Amygdala (tissue), 56 donors: ENCODE data around the gene TGFB1.
"Not testable (repeated sequence)": the region's sequence is repeated elsewhere in the genome, so short reads cannot be mapped to it uniquely, and the experiment has no call there.

Experiments used
- DNase-seq, 56 donors: peaks; one replicate each; lab custom pipeline; 2025; lab: John Stamatoyannopoulos, UW

TGFB1 gene

DNA sequence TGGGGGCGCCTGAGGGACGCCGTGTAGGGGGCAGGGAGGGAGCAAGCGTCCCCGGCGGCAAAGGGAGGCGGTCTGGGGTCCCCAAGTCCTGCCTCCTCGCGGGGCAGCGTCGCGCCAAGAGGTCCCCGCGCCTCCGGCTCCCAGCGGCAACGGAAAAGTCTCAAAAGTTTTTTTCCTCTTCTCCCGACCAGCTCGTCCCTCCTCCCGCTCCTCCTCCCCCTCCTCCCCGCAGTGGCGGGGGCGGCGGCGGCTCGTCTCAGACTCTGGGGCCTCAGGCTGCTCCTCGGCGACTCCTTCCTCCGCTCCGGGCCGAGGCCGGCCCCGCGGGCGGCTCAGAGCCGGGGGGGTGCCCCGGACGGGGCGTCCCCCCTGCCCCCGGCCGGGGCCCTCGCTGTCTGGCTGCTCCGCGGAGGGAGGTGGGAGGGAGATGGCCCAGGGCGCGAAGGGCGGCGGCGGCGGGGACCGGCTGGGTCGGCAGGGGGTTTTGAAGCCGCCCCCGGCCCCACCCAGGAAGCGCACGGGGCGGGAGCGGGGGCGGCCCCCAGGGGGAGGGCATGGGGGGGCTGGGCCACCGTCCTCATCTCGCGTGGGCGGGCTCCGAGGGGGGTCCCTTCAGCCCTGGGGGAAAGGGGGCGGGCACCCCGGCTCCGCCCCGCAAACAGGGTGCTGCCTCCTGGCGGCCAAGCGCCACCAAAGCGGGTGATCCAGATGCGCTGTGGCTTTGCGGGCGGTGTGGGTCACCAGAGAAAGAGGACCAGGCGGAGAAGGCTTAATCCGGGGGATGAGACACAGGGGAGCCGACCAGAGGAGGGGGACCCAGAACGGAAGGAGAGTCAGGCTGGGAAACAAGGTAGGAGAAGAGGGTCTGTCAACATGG is at the start of gene TGFB1:
Gene TGFB1 (minus strand): TSS at position 457 of the 877 bp plus-strand sequence. CDS start 878 bp downstream, outside the sequence.
- DNase-seq, result peak in 45 of 56 donors; percentile 15 to 71 (median 46)

DNA sequence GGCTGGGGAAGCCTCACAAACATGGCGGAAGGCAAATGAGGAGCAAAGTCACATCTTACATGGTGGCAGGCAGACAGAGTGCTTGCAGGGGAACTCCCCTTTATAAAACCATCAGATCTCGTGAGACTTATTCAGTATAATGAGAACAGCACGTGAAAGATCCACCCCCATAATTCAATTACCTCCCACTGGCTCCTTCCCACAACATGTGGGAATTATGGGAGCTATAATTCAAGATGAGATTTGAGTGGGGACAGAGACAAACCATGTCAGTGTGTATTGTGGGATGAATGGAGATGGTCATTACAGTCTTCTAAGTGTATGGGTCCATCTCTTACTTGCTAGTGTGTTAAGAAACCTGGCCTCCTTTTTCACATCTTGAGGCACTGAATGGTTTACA is 48.3 kb upstream of the TGFB1 start:
- no peak for DNase-seq

DNA sequence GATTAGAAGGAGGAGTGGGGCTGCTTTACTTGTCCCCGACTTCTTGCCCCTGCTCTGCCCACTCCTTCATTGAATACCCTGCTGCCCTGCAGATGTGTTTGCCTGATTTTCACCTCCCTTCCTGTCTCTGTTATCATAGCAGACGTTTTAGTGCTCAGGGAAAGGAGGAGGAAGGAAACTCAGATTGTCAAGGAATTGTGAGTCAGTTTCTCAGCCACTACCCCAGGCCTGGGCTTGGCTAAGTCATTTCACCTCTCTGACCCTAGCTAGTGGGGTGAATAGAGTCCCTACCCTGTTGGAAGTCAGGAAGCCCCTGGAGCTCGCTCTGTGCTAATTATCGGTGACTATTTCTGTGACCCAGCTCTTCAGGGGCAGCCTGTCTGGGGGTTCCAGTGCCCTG is 47.8 kb upstream of the TGFB1 start:
- DNase-seq, result no peak

DNA sequence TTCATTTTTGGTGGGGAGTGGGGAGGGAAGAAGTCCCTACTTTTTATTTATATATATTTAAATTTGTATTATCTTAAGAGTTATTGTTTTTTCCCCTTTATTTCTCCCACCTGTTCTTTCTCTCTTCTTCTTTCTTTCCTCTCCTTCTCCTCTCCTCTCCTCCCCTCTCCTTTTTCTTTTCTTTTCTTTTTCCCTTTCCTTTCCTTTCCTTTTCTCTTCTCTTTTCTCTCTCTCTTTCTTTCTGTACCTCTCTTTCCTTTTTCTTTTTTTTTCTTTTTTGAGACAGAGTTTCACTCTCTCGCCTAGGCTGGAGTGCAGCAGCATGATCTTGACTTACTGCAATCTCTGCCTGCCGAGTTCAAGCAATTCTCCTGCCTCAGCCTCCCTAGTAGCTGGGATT is 45.8 kb upstream of the TGFB1 start:
- no peak for DNase-seq

DNA sequence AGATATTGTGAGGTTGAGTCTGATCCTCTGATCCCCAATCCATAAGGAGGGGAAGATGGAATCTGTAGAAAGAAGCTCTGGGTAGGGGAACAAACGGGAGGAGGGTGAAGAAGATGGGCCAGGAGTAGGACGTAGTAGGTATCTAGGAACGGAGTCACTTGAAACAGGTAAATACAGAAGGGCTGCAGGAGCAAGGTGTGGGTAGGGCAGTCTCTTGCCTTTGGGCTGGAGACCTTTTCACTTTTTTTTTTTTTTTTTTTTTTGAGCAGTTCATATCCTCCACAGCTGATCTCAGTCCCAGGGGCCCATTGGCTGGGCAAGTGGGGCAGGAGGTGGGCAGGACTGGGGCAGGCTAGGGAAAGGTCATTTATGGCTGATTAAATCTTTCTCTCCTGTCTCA is 45.4 kb upstream of the TGFB1 start:
- DNase-seq, result no peak

DNA sequence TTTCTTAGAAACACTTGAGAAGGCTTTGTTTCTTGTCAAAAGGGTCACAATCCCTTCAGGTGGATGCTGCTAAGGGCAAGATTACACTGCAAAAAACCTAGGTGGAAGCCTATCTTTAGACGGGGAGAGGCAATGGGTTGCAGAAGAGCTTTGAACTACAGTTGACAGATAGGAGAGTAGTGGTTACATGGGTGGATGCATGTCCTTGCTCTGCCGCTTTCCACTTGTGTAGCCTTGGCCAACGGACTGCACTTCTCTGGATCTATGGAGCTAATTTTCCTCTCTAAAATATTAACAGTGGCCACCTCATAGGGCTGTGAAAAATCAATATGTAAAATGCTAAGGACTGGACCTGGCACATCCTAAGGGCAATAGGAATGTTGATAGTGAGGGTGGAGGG is 44.9 kb upstream of the TGFB1 start:
- no peak for DNase-seq

DNA sequence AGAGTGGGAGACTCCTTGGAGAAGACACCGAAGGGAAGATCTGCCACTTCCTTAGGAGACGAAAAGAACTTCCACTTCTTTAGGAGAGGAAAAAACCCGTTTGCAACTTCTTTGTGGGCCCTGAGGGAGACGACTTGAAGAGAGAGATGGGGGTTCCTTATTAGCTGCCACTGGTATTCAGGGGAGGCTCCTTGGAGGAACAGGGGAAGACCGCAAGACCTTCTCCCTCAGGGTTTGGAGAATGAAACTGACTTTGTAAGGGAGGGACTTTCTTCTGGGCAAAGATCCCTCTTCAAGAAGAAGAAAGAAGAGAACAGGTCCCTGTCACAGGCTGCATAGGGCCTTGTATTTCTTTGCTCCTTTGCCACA is 44.3 kb upstream of the TGFB1 start:
- no peak for DNase-seq

DNA sequence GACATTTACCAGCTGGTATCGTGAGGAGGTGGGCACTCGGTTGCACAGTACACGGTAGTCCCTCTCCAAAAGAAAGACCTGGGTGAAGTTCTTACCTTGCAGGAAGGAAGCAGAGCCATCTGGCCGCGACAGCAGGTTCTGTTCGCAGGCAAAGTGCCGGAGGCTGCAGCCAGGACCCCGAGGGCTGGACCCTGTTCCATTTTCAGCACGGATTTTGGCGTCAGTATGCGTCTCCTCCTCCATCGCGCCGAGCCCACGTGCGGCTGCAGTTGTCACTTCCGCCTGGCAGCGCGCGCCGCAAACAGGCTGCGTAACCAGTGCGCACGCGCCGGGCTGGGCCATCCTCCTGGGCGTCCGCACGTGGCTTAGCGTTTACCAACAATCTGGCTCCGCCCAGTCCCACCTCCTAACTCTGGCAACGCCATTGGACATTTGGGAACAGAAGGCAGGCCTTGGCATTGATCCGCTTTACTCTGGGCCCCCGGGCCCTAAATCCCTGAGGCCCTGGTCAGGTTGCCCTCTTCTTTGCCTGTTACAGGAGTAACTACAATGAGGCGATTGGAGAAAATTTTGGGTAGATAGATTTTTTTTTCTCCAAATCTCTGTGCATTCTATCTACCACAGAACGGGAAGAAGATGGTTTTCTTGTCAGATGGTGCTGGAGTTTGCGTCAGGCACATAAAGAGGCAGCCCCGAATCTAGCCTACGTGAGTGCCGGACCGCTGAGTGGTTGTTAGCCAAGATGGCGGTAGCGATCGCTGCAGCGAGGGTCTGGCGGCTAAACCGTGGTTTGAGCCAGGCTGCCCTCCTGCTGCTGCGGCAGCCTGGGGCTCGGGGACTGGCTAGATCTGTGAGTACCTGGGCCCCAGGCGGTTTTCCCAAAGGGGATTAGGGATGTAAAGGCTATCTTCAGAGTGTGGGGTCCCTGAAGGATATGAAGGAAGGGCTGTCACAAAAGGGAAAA is 43.6 kb upstream of the TGFB1 start, which contains the start of the genes BCKDHA and EXOSC5:
Gene BCKDHA (plus strand): TSS at position 733 of the 964 bp plus-strand sequence. CDS start 10 bp downstream, at position 743.
Gene EXOSC5 (minus strand): TSS at position 274 of the 964 bp plus-strand sequence. CDS start 31 bp downstream, at position 243.
- DNase-seq, result peak; percentile 75 to 100 (median 98)

DNA sequence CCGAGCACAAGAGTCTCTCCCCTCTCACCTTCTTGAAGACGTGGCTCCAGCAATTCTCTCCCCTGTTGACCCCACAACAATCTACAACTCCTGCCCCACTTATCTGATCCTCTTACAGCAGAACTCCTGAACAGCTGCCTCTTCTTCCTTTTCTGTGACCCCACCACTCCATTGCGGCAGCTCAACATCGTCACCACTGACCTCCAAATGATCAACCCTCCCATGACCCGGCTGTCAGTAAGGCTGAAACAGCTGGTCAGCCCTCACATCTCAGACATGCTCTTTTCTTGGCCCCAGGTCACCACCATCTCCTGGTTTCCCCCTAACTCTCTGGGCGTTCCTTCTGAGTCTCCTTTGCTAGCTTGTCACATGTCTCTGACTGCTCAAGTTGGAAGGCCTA is 41.6 kb upstream of the TGFB1 start:
- no peak for DNase-seq

DNA sequence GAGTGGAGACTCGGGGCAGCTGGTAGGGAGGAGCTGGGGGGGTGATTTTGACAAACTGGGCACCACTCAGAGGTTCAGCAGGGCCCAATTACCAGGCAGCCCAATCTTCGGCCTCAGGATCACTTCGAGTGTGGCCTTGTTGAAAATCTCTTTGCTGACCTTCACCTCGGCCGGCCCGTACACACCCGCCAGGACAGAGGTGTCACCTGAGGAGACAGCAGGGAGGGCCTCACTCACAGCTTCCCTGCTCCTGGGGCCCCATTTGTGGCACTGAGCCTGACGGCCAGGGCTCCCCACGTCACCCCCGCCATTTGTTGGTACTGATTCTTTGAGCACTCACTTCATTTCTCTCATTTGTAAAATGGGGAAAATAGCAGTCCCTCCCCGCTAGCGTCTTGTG is 39.1 kb upstream of the TGFB1 start:
- no peak for DNase-seq

DNA sequence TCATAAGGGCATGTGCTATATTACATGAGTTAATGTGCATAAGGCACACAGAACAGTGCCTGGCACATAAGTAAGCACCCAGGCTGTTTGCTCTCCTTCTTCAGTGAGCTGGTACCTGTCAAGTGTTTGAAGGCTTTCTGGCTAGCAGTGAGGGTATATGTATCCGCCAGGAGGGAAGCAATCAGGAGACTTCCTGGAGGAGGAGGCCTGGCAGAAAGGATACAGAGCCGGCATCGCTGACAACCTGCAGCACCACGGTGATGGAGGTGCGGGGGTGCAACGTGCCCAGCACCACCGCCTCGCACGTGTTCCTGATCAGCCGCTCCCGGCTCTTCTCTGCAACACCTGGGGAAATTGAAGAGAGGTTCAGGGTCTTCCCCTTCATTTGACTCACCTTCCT is 37.9 kb upstream of the TGFB1 start:
- no peak for DNase-seq

DNA sequence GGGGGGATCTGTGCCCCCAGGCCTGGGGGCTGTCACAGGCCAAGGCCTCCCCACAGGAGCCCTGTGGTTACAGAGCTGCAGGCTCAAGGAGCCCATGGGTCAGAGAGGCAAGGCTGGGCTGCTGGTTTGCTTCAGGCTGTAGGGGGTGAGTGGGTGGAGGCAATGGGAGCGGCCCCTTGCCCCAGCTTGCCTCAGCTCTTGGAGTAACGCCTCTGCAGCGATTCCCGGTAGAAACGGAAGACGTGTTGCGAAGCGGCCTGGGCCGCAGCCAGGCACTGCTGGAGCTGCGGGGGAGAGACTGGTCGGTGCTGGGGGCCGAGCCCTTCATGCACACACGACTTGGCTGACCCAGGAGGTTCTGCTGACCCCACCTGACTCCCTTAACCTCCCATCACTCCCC is 32.7 kb upstream of the TGFB1 start:
- no peak for DNase-seq

DNA sequence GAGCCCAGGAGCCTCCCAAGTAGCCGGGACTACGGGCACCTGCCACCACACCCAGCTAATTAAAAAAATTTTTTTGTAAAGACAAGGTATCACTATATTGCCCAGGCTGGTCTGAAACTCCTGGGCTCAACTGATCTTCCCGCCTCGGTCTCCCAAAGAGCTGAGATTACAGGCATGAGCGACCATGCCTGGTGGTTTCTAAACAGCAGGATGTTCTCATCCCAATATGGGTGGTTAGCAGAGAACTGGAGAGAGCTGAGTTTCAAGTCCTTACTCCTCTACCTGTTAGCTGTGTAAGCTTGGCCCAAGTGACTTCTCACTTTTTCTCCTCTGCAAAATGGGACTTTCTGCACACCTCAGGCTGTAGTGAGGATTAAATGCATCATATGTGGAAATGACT is 30.6 kb upstream of the TGFB1 start:
- no peak for DNase-seq

DNA sequence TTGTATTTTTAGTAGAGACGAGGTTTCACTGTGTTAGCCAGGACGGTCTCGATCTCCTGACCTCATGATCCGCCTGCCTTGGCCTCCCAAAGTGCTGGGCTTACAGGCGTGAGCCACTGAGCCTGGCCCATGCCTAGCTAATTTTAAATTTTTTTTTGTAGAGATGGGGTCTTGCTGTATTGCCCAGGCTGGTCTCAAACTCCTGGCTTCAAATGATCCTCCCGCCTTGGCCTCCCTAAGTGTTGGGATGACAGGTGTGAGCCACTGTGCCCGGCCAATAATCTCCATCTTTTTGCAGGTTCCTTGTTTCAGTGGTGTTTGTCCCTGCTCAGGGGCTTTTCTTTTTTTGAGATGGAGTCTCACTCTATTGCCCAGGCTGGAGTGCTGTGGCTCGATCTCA is 27.8 kb upstream of the TGFB1 start:
- not testable (repeated sequence) for DNase-seq

DNA sequence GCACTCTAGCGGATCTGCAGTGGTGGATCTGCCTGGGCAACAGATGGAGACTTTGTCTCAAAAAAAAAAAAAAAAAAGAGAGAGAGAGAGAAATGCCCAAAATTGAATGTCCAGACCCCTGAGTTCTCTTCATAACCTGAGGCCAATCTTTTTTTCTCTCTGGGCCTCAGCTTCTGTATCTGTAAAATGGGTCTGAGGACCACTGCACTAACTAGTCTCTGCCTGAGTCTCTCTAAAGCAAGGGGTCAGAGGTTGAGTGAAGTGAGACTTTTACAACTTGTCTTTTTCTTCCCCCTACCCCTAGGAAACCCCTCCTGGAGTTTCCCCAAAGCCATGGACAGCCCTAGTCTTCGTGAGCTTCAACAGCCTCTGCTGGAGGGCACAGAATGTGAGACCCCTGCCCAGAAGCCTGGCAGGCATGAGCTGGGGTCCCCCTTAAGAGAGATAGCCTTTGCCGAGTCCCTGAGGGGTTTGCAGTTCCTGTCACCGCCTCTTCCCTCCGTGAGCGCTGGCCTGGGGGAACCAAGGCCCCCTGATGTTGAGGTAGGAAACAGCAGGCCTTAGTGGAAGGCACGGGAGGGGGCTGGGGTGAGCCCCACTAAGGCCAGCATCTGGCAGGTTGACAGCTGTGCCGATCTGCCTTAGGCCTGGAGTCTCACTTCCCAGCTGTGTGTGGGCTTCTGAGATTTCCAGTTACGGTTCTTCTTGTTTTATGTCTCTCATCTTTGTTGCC is 24.4 kb upstream of the TGFB1 start:
- DNase-seq, result no peak

DNA sequence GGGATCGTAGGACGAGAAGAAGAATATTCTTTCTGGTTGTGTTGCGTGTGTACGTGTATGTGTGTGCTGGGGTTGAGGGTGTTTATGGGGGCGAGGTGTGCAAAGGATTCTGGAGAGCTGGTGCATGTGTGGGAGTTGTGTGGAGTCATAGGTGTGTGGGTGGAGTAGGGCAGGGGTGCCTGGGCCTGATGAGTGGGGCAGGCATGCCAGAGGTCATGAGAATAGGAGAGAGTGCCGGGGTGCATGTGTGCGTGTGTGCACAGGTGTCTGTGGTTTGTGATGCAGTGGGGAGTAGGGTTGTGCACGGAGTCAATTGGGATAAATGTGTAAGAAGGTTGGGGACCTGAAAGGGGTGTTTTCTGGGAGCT is 23.3 kb upstream of the TGFB1 start:
- no peak for DNase-seq

DNA sequence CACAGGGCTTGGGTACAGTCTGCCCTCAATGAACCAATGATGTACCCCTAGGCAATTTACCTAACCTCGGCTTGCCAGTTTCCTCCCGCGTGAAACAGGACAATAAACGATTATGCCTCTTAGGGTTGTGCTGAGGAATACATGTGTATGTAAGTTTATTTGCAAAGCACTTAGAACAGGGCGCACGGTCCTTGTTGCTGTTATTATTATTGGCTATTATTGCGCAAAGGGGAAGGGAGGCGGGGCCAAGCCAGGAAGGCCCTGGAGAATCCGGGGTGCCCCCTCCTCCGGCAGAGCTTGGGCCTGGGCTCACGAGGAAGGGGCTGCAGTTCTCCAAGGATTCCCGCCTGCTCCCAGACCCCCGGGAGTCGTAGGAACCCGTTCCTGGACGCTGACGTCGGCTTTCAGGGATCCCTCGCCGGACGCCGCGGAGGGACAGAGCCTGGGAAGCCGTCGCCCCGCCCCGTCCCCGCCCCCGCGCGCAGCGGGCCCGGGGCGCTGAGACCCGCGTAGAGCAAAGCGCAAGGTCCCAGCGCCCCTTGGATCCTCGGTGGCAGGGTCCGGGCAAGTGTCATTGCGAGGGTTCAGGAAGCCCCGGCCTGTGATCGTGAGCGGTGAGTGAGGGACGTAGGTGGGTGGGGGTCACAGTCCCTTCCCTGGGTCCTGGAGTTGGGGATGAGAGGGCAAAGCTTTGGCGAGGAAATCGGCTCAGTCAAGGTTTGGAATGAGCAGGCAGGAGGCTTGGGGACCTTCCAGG is 22.7 kb upstream of the TGFB1 start, which contains the start of gene TMEM91:
Gene TMEM91 (plus strand): TSS at position 293 of the 757 bp plus-strand sequence. CDS start 1,777 bp downstream, outside the sequence.
- peak in 8 of 56 donors; percentile 2 to 37 (median 13) for DNase-seq

DNA sequence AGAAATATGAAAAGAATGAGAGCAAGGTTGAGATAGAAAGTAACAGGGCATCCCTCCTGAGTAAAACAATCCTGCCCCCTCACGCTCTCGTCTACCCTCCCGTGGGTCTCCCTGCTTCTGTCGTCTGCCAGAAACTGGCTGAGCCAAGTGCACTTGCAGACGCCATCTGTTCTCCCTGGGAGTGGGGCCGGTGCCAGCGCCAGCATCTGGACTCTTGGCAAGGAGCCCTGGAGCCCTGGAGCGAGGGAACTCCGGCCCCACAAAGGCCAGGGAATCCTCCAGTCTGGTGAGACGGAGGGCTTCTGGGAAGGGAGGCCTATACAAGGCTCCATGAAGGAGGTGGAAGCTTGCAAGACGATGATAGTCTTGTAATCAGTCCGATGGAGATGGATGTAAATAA is 20.3 kb upstream of the TGFB1 start:
- peak in 55 of 56 donors; percentile 13 to 86 (median 66) for DNase-seq

DNA sequence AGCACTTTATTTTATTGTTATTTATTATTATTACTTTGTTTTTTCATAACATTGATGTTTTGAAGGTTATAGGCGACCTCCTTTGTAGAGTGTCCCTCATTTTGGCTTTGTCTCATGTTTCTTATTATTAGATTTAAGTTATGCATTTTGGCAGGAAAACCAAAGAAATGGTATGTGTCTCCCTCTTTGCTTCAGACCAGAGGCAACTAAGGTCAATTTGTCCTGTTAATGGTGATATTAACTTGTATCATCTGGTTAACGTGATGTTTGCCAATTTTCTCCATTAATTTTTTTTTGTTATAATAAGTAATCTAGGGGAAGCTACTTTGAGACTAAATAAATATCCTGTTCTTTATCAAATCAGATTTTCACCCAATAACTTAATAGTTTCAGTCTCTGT is 18.8 kb upstream of the TGFB1 start:
- no peak for DNase-seq

DNA sequence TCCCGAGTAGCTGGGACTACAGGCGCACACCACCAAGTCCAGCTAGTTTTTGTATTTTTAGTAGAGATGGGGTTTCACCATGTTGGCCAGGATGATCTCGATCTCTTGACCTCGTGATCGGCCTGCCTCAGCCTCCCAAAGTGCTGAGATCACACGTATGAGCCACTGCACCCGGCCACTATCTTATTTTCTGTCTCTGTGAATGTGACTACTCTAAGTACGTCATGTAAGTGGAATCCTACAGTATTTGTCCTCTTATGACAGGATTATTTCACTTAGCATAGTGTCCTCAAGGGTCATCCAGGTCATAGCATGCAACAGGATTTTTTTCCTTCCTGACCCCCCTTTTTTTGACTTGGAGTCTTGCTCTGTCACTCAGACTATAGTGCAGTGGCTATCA is 17.8 kb upstream of the TGFB1 start:
- no peak for DNase-seq
